K562 (cell line): ENCODE results near the gene WEE1. TPM values are rescaled to one million over a fixed set of nuclear protein-coding genes. Genes with fewer than 3 reads are reported as not detected.

Experiments used
- ATF7 ChIP-seq: fragments of 450-650 bp; IDR thresholded peaks from 2 replicates; pipeline ENCODE4 v1.7.1; 2014; ENCODE audit warnings: mild to moderate bottlenecking, moderate library complexity
- CBFA2T2 ChIP-seq: fragments of 450-650 bp; conservative IDR thresholded peaks from 2 replicates; pipeline ENCODE4 v1.6.1; 2017; ENCODE audit warnings: mild to moderate bottlenecking
- CCNT2 ChIP-seq: IDR thresholded peaks from 2 replicates; pipeline ENCODE4 v1.6.1; 2011; ENCODE audit warnings: borderline replicate concordance, low read depth, mild to moderate bottlenecking, moderate library complexity, mixed read lengths, low read length; ENCODE audit not compliant: insufficient read length; ENCODE audit errors: extremely low read depth
- CXXC5 ChIP-seq: fragments of 250-450 bp; sonication (Bioruptor Pico); IDR thresholded peaks from 2 replicates; pipeline ENCODE4 v1.8.0; 2022; ENCODE audit warnings: inconsistent platforms, mild to moderate bottlenecking, moderate library complexity
- ELF1 ChIP-seq: fragments of 200-800 bp; sonication (Bioruptor generic); IDR thresholded peaks from 2 replicates; pipeline ENCODE4 v1.6.1; 2016; ENCODE audit warnings: missing genetic modification characterization, missing compliant biosample characterization
- FOXA3 ChIP-seq, 2 experiments: fragments of 450-650 bp in 1 of 2; sonication (generic) in 1 of 2; formaldehyde crosslinking; IDR thresholded peaks in 1 of 2; conservative IDR thresholded peaks in 1 of 2; 2 replicates each; pipeline versions ENCODE4 v1.4.0 to v1.8.0; 2020 to 2022; ENCODE audit warnings: mild to moderate bottlenecking in 2 of 2, missing genetic modification reagents in 1 of 2
- HINFP ChIP-seq: fragments of 450-650 bp; conservative IDR thresholded peaks from 2 replicates; pipeline ENCODE4 v1.6.1; 2016; ENCODE audit warnings: missing genetic modification characterization, low read depth, mild to moderate bottlenecking, control low read depth, missing compliant biosample characterization
- HMBOX1 ChIP-seq: sonication (generic); IDR thresholded peaks from 2 replicates; pipeline ENCODE4 v1.6.1; 2016
- KDM5B ChIP-seq: fragments of 200-600 bp; sonication (generic); IDR thresholded peaks from 2 replicates; pipeline ENCODE4 v1.6.1; 2012; ENCODE audit warnings: low read depth, mild to moderate bottlenecking, moderate library complexity, low read length, control low read depth, inconsistent platforms; ENCODE audit not compliant: insufficient replicate concordance
- MAZ ChIP-seq, 2 experiments: fragments of 450-650 bp in 1 of 2; sonication (generic) in 1 of 2; formaldehyde crosslinking; IDR thresholded peaks in 1 of 2; conservative IDR thresholded peaks in 1 of 2; 2 replicates each; pipeline versions ENCODE4 v1.4.0 to v1.5.0; 2020; ENCODE audit warnings: mild to moderate bottlenecking in 1 of 2, missing genetic modification reagents in 1 of 2
- MEF2A ChIP-seq: IDR thresholded peaks from 2 replicates; pipeline ENCODE4 v1.6.1; 2011; ENCODE audit warnings: low read depth, mild to moderate bottlenecking, low read length, moderate library complexity; ENCODE audit not compliant: control insufficient read depth
- MXI1 ChIP-seq: IDR thresholded peaks from 2 replicates; pipeline ENCODE4 v1.6.1; 2011; ENCODE audit warnings: low read depth, mild to moderate bottlenecking, improper control_type of control experiment, low read length
- POLR2H ChIP-seq: IDR thresholded peaks from 2 replicates; pipeline ENCODE4 v1.6.1; 2016; ENCODE audit warnings: missing genetic modification characterization, low read depth, mild to moderate bottlenecking, control low read depth, missing compliant biosample characterization, moderate library complexity
- ZBTB49 ChIP-seq: sonication (generic); formaldehyde crosslinking; IDR thresholded peaks from 2 replicates; pipeline ENCODE4 v1.8.0; 2022; ENCODE audit warnings: missing genetic modification reagents, mild to moderate bottlenecking, borderline replicate concordance
- ZBTB9 ChIP-seq: fragments of 450-650 bp; formaldehyde crosslinking; IDR thresholded peaks from 2 replicates; pipeline ENCODE4 v1.4.0; 2020; ENCODE audit warnings: mild to moderate bottlenecking, moderate library complexity
- ZKSCAN3 ChIP-seq: fragments of 250-450 bp; sonication (Bioruptor Pico); IDR thresholded peaks from 2 replicates; pipeline ENCODE4 v1.4.0; 2020
- ZNF146 ChIP-seq: IDR thresholded peaks from one replicate; pipeline ENCODE4 v1.6.1; 2018; ENCODE audit warnings: missing compliant biosample characterization; ENCODE audit not compliant: unreplicated experiment
- ZNF197 ChIP-seq: fragments of 200-800 bp; sonication (Bioruptor generic); IDR thresholded peaks from 2 replicates; pipeline ENCODE4 v1.6.1; 2016; ENCODE audit warnings: low read depth, missing genetic modification characterization, missing compliant biosample characterization
- ZNF408 ChIP-seq: fragments of 250-450 bp; sonication (Bioruptor Pico); IDR thresholded peaks from 2 replicates; pipeline ENCODE4 v1.4.0; 2020; ENCODE audit warnings: low read depth, mild to moderate bottlenecking, moderate library complexity
- polyA plus RNA-seq, 8 experiments: library from polyadenylated mRNA; depleted of rRNA in 4 of 8; stranded (reverse) in 5 of 8; unstranded in 3 of 8; fragments of >200 nt; fragmentation: Nextera tagmentation in 2 of 8; fragmentation: Illumina TruSeq in 1 of 8; extraction: Ambion mirVana in 2 of 8; extraction: Trizol in 1 of 8; gene quantifications; 2 replicates each; pipeline versions ENCODE4 v1.2.1 to v1.2.3, GENCODE V29; 2011 to 2014; ENCODE audit warnings: inconsistent platforms in 1 of 8, missing spikeins in 1 of 8
- total RNA-seq, 7 experiments: library from RNA; depleted of rRNA in 6 of 7; stranded (reverse); fragments of >200 nt in 6 of 7; fragmentation: Illumina TruSeq in 2 of 7; extraction: Trizol in 2 of 7; gene quantifications; 2 replicates each; pipeline versions ENCODE4 v1.2.1 to v1.2.3, GENCODE V29; 2011 to 2021; ENCODE audit warnings: low replicate concordance in 1 of 7

The WEE1 gene
- total and polyA plus RNA-seq, 9 of the 15 experiments (the other 6 are each of a cell fraction or from before 2014, with no cell fraction given): 21.9 to 99.0 (median 67.4) TPM

DNA sequence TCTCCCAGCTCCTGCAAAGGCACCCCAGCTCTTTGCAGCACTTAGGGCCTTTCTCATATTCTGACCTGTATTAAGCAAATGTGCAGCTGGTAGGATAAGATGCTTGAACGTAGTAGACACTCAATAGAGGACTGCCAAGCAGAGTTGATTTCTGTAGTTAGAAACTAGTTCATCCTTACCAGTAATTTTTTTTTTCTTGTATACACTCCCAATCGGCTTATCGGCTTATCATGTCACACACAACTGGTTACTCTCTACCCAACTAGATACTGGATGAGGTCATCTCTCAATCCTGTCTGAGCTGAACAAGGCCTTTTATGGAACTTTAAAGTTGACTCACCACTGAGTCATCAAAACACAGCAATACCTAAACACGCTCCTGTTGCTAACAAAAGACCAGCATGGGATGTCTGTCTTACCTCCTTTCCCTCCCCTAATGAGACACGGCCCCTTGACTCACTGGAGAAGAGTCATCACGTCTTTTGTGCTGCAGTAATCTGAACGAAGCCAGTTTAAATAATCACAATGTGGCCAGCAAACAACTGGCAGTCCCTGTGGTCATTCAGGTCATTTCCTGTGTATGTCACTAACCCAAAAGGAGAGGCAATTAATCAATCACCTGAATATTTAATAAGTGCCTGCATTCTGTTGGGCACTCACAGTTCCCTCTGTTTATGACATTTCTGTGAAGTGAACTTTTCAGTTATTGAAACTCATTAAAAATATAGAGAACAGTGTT lies 7.5 kb upstream of the WEE1 start (continued):
- TF ChIP-seq HINFP (tag) (peak; percentile 39; the same call in 1 of the 2 replicates), ZNF408 (CRISPR knock-in tag) (no peak), MAZ (CRISPR knock-in tag; conservative IDR thresholded peaks at IDR 0.05 in 1 of 2, IDR thresholded peaks at IDR 0.05 in 1 of 2) (peak in 1 of 2 experiments; percentile 60; a peak in 2 of 4 replicates), MXI1 (peak; percentile 84), ZKSCAN3 (CRISPR knock-in tag) (no peak), ZBTB49 (CRISPR knock-in tag) (no peak), ZNF197 (CRISPR knock-in tag) (no peak; the same call in 1 of the 2 replicates), HMBOX1 (peak; percentile 100), ATF7 (peak; percentile 99), KDM5B (peak; percentile 34), CCNT2 (peak; percentile 71), FOXA3 (CRISPR knock-in tag; conservative IDR thresholded peaks at IDR 0.05 in 1 of 2, IDR thresholded peaks at IDR 0.05 in 1 of 2) (peak; percentile 18 to 54; a peak in 2 of 4 replicates), ZNF146 (CRISPR knock-in tag) (no peak), CBFA2T2 (peak; percentile 77), CXXC5 (CRISPR knock-in tag) (peak; percentile 75), ZBTB9 (CRISPR knock-in tag) (no peak; the same call in 1 of the 2 replicates), MEF2A (peak; percentile 82), ELF1 (tag) (0 out of 2 replicates have a peak, but pooled peaks have one; percentile 39), POLR2H (tag) (peak; percentile 51)
